HG02642 (cell line): ENCODE results near the gene BOC.

Source experiments
- ATAC-seq: cut with Tn5 transposase; IDR thresholded peaks from one replicate; pipeline ENCODE4 v1.9.1; 2021; ENCODE audit warnings: mild to moderate bottlenecking; ENCODE audit not compliant: unreplicated experiment, poor library complexity

The BOC gene

GRCh38 chr3:113277941-113278598 lies 66.7 kb downstream of the BOC start:
- no peak for ATAC-seq

GRCh38 chr3:113278599-113278955 lies 67.2 kb downstream of the BOC start:
- no peak for ATAC-seq

- no peak for ATAC-seq
Observed at GRCh38 chr3:113279686-113280085, 68.3 kb downstream of the BOC start.

- ATAC-seq, result no peak
Observed at GRCh38 chr3:113283306-113283705, 71.9 kb downstream of the BOC start.

- ATAC-seq, result no peak
Observed at GRCh38 chr3:113284453-113285050, 73.2 kb downstream of the BOC start.

- ATAC-seq, result no peak
Observed at GRCh38 chr3:113285226-113285625, 73.9 kb downstream of the BOC start.

- no peak for ATAC-seq
Observed at GRCh38 chr3:113285741-113286140, 74.4 kb downstream of the BOC start.

GRCh38 chr3:113286524-113286923 lies 75.2 kb downstream of the BOC start:
- no peak for ATAC-seq

- ATAC-seq, result no peak
Observed at GRCh38 chr3:113287111-113287802, 75.9 kb downstream of the BOC start.

- no peak for ATAC-seq
Observed at GRCh38 chr3:113287803-113288648, 76.7 kb downstream of the BOC start.

- no peak for ATAC-seq
Observed at GRCh38 chr3:113288881-113289280, 77.5 kb downstream of the BOC start.

- ATAC-seq, result no peak
Observed at GRCh38 chr3:113291572-113291971, 80.2 kb downstream of the BOC start.

- no peak for ATAC-seq
Observed at GRCh38 chr3:113292933-113293332, 81.6 kb downstream of the BOC start.

GRCh38 chr3:113293348-113293747 lies 82.0 kb downstream of the BOC start:
- no peak for ATAC-seq

- no peak for ATAC-seq
Observed at GRCh38 chr3:113295463-113295862, 84.1 kb downstream of the BOC start.

GRCh38 chr3:113297287-113297686 lies 85.9 kb downstream of the BOC start:
- ATAC-seq, result no peak

- ATAC-seq, result no peak
Observed at GRCh38 chr3:113297841-113298240, 86.5 kb downstream of the BOC start.

- no peak for ATAC-seq
Observed at GRCh38 chr3:113300596-113300995, 89.2 kb downstream of the BOC start.

GRCh38 chr3:113304102-113304501 lies 92.7 kb downstream of the BOC start:
- ATAC-seq, result no peak

- ATAC-seq, result no peak
Observed at GRCh38 chr3:113304856-113305540, 93.6 kb downstream of the BOC start.
